Ascending aorta (tissue), 2 donors: ENCODE measurements around the gene XYLT1. TPM values are rescaled to one million over a fixed set of nuclear protein-coding genes. Genes with fewer than 3 reads are reported as not detected.

ENCODE experiments used
- DNase-seq, 2 donors: peaks; one replicate each; pipeline ENCODE4 v3.0.0-alpha.2; 2019; ENCODE audit warnings: low spot score in 2 of 2
- H3K27ac ChIP-seq, 2 donors: fragments of 200-600 bp; sonication (generic); one replicate each; pipeline ENCODE4 v1.5.1; 2016 to 2017; ENCODE audit warnings: mild to moderate bottlenecking in 1 of 2
- H3K27me3 ChIP-seq: fragments of 200-600 bp; sonication (generic); one replicate; pipeline ENCODE4 v1.5.1; 2017
- H3K36me3 ChIP-seq, 2 donors: fragments of 200-600 bp; sonication (generic); one replicate each; pipeline ENCODE4 v1.5.1; 2016
- H3K4me1 ChIP-seq, 2 donors: fragments of 200-600 bp; sonication (generic); one replicate each; pipeline ENCODE4 v1.5.1; 2016 to 2017; ENCODE audit warnings: mild to moderate bottlenecking in 1 of 2
- H3K4me3 ChIP-seq, 2 donors: fragments of 200-600 bp; sonication (generic); one replicate each; pipeline ENCODE4 v1.5.1; 2016 to 2017; ENCODE audit warnings: mild to moderate bottlenecking in 1 of 2
- H3K9me3 ChIP-seq, 2 donors: fragments of 200-600 bp; sonication (generic); one replicate each; pipeline ENCODE4 v1.5.1; 2016
- intact Hi-C: fragments of 100-400 bp; cut with DNase I; formaldehyde crosslinking; loops from one replicate; pipeline ENCODE4 v1.15.1; 2023
- total RNA-seq: library from RNA; depleted of rRNA; stranded (reverse); fragments of >200 nt; gene quantifications from one replicate; pipeline ENCODE4 v1.1.0, GENCODE V29; 2016
- TF ChIP-seq, protein P1 (sequence below), 3 experiments: fragments of 200-600 bp in 2 of 3; fragments of 450-650 bp in 1 of 3; sonication (generic) in 2 of 3; IDR thresholded peaks; one replicate each; pipeline ENCODE4 v1.5.1; 2016 to 2019; ENCODE audit warnings: antibody characterized with exemption in 3 of 3, mild to moderate bottlenecking in 1 of 3, moderate library complexity in 1 of 3

XYLT1 gene
- total RNA-seq, 1 donor from 2014 or later = 6.7 TPM

DNA sequence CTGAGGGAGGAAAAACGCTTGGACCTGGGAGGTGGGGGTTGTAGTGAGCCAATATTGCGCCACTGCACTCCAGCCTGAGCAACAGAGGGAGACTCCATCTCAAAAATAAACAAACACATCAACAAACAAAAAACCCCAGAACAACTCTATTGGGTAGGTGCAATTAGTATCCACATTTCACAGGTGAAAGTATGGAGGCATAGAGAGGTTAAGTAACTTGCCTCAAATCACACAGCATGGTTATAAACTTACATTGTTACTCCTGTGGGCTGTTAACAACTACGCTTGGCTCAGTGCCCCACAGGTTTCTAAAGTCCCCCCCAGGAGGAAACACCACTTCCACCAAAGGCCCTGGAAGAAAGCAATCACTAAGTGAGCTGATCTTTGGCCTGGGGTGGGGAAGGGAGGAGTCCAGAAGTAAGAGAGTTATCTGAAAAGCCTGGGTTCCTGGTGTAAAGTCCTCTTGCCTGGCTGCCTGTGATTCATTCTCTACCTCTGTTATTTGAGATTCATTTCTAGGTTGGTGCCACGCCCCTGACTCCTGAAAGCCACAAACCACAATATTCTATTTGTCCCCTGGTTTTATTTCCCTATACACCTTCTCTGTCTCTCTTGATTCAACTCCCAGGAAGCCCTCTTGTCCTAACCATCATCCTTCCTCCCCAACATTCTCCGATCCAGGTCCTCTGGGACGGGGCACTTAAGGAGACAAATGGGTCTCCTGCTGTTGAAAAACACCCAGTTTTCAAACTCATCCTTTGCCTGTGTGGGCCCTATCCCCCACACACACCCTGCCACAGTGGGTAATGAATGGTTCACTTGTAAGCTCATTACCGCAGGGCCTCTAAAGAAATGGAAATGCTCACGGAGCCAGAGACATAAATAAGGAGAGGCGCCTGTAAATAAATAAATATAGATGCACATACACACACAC is 195.4 kb downstream of the XYLT1 start:
- Histone ChIP-seq H3K36me3 (no peaks in the 10 kb centered on the region), H3K4me3 (no peak overlapping the region), H3K27me3 (no peaks in the 10 kb centered on the region), H3K9me3 (no peaks in the 10 kb centered on the region), H3K4me1 (peaks cover 3 to 7% of the 10 kb centered on the region in 2 donors), H3K27ac (no peak overlapping the region)
- DNase-seq = no peak
- TF ChIP-seq, protein P1, sequence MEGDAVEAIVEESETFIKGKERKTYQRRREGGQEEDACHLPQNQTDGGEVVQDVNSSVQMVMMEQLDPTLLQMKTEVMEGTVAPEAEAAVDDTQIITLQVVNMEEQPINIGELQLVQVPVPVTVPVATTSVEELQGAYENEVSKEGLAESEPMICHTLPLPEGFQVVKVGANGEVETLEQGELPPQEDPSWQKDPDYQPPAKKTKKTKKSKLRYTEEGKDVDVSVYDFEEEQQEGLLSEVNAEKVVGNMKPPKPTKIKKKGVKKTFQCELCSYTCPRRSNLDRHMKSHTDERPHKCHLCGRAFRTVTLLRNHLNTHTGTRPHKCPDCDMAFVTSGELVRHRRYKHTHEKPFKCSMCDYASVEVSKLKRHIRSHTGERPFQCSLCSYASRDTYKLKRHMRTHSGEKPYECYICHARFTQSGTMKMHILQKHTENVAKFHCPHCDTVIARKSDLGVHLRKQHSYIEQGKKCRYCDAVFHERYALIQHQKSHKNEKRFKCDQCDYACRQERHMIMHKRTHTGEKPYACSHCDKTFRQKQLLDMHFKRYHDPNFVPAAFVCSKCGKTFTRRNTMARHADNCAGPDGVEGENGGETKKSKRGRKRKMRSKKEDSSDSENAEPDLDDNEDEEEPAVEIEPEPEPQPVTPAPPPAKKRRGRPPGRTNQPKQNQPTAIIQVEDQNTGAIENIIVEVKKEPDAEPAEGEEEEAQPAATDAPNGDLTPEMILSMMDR (IDR thresholded peaks at IDR 0.05) = no peak
- intact Hi-C loops = no loop called here

DNA sequence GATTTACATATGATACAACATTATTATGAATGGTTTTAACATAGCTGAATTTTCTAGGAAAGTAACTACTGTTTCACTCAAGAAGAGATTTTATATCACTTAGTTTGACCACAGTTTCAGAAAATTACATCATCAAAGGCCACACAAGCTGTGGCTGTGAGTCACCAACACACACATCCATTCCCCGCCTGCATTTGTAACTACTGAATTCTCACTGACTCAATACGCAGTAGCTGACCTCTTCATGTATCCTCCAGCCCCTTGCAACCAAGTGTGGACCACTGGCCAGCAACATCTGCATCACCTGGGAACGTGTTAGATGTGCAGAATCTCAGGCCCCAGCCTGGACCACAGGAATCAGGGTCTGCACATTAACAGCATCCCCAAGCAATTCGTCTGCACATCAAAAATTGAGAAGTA is 197.6 kb downstream of the XYLT1 start:
- Histone ChIP-seq H3K27me3 (no peaks in the 10 kb centered on the region), H3K36me3 (no peaks in the 10 kb centered on the region), H3K4me3 (no peak overlapping the region), H3K27ac (no peak overlapping the region), H3K4me1 (peaks cover 3 to 7% of the 10 kb centered on the region in 2 donors), H3K9me3 (no peaks in the 10 kb centered on the region)
- DNase-seq = no peak
- TF ChIP-seq, protein P1 (IDR thresholded peaks at IDR 0.05) = no peak
- intact Hi-C loops = no loop called here

DNA sequence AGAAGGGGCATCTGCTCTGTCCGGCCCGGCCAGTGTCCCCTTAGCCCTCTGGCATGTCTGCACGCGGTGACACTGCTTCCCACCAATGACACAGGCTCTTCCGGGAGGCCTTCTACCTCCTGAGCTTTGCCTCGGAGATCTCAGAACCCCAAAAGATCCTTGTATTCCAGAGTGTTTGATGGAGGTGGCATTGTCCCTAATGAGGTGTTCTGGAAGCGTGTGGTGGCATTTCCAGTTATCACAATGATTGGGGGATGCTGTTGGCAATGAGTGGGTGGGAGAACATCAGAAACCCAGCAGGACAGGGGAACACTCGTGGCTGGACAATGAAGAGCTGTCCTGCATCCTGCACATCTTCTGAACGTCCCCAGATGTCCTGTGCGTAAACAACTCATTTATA is 198.0 kb downstream of the XYLT1 start:
- H3K27me3 ChIP-seq = no peaks in the 10 kb centered on the region
- H3K4me1 ChIP-seq = peaks cover 3 to 7% of the 10 kb centered on the region in 2 donors
- no peak overlapping the region for H3K27ac ChIP-seq
- intact Hi-C loops = no loop called here
- H3K9me3 ChIP-seq = no peaks in the 10 kb centered on the region
- no peak for DNase-seq
- no peaks in the 10 kb centered on the region for H3K36me3 ChIP-seq
- no peak overlapping the region for H3K4me3 ChIP-seq
- TF ChIP-seq, protein P1 (IDR thresholded peaks at IDR 0.05) = no peak

DNA sequence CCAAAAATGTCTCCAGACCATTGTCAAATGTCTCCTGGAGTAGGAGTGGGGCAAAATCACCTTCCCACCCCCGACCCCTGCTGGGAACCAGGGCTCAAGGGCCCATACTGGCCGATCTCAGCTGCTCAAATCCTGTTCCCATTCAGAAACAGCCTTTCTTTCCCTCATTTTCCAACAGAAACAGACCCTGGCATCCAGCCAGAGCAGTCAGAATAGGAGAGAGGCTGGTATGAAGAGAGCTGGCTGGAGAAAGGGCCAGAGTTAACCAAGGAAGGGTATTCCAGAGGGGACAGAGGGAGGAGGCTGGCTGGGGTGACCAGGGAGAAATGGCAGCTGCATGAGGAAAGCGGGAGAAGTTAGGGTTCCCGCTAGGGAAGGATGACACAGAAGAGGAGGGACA is 199.1 kb downstream of the XYLT1 start:
- peak in 1 of 2 donors; percentile 75 for DNase-seq
- TF ChIP-seq, protein P1 (IDR thresholded peaks at IDR 0.05) = no peak
- H3K36me3 ChIP-seq = no peaks in the 10 kb centered on the region
- H3K4me1 ChIP-seq = peaks cover 3 to 7% of the 10 kb centered on the region in 2 donors
- H3K27me3 ChIP-seq = no peaks in the 10 kb centered on the region
- intact Hi-C loops = no loop called here
- H3K9me3 ChIP-seq = no peaks in the 10 kb centered on the region
- H3K4me3 ChIP-seq = no peak overlapping the region
- H3K27ac ChIP-seq = peak overlapping the region in 1 of 2 donors; percentile 43

DNA sequence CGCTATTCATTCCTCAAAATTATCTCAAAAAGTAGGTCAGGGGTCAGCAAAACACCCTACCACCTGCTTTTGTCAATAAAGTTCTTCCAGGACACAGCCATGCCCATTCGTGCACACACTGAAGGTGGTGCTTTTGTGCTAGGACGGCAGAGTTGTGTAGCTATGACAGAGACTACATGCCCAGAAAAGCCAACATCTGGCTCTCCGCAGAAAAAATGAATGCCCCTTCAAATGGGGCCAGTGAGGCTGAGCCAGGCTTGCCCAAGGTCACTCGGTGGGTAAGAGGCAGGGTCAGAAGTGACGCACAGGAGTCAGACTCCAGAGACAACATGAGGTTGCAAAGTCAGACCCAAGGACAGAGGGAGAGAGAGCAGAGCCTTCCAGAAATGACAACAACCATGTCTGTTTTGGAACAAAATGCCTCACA is 200.1 kb downstream of the XYLT1 start:
- Histone ChIP-seq H3K4me3 (no peak overlapping the region), H3K36me3 (no peaks in the 10 kb centered on the region), H3K4me1 (peaks cover 3 to 7% of the 10 kb centered on the region in 2 donors), H3K27ac (no peak overlapping the region), H3K27me3 (no peaks in the 10 kb centered on the region), H3K9me3 (no peaks in the 10 kb centered on the region)
- no peak for DNase-seq
- intact Hi-C loops = no loop called here
- TF ChIP-seq, protein P1 (IDR thresholded peaks at IDR 0.05) = no peak
